Activated naive CD4-positive, alpha-beta T cell treated with anti-CD3 and anti-CD28 coated beads for 36 hours (primary cell): ENCODE measurements around the gene SMPD3. TPM values are rescaled to one million over a fixed set of nuclear protein-coding genes. Genes with fewer than 3 reads are reported as not detected.
"Not testable (repeated sequence)": the region's sequence is repeated elsewhere in the genome, so short reads cannot be mapped to it uniquely, and the experiment has no call there.

Source experiments
- CTCF ChIA-PET: fragments of 350-600 bp; sonication (Branson Sonifier 250); formaldehyde crosslinking; loops from one replicate; lab custom pipeline; 2021; ENCODE audit warnings: antibody characterized with exemption; lab: Charles Lee
- DNase-seq: peaks from one replicate; pipeline ENCODE4 v3.0.0-alpha.2; 2020
- H3K27ac Mint-ChIP-seq: one replicate; pipeline ENCODE4 v1.8.0; 2021; ENCODE audit warnings: mild to moderate bottlenecking, mixed read lengths
- H3K27me3 Mint-ChIP-seq: one replicate; pipeline ENCODE4 v1.8.0; 2021; ENCODE audit warnings: low read depth, mixed read lengths
- H3K36me3 Mint-ChIP-seq: one replicate; pipeline ENCODE4 v1.8.0; 2021; ENCODE audit warnings: low read depth, mixed read lengths
- H3K4me1 Mint-ChIP-seq: one replicate; pipeline ENCODE4 v1.8.0; 2021; ENCODE audit warnings: low read depth, mixed read lengths
- H3K4me3 Mint-ChIP-seq: one replicate; pipeline ENCODE4 v1.8.0; 2021; ENCODE audit warnings: mild to moderate bottlenecking, moderate library complexity, mixed read lengths
- H3K9me3 Mint-ChIP-seq: one replicate; pipeline ENCODE4 v1.8.0; 2021; ENCODE audit warnings: mixed read lengths
- intact Hi-C: fragments of 100-400 bp; cut with micrococcal nuclease; formaldehyde crosslinking; loops from one replicate; pipeline ENCODE4 v1.15.1; 2023
- total RNA-seq, 2 experiments: library from RNA; stranded (reverse); gene quantifications; one replicate each; pipeline ENCODE4 v1.2.3, GENCODE V29; 2021

The SMPD3 gene
- total RNA-seq: under 1 TPM; 0.40 to 0.67 TPM

GRCh38 chr16:68448360-68448970 is at the start of gene SMPD3:
TSS of gene SMPD3 (minus strand) at chr16:68448508. CDS start at chr16:68372181, 76,327 bp downstream.
- H3K27me3 Mint-ChIP-seq: peaks cover 16% of the 10 kb centered on the region
- H3K9me3 Mint-ChIP-seq: no peaks in the 10 kb centered on the region
- H3K4me1 Mint-ChIP-seq: peaks cover 20% of the 10 kb centered on the region
- H3K36me3 Mint-ChIP-seq: no peaks in the 10 kb centered on the region
- peak; percentile 98 for DNase-seq
- no peak within 1 kb of the TSS for H3K27ac Mint-ChIP-seq
- CTCF ChIA-PET: interaction anchor here (0.7 to 1.1 kb wide), 3 partner anchors 15 to 255 kb away, joined by 3 to 4 read pairs (median 4); no protein-coding TSS in a partner anchor
- peak within 1 kb of the TSS; percentile 72 for H3K4me3 Mint-ChIP-seq
- intact Hi-C loops: loop anchor here (1.0 to 5.0 kb wide), 5 partner anchors 22 to 184 kb away; partner anchors contain the start of gene SLC7A6

DNA sequence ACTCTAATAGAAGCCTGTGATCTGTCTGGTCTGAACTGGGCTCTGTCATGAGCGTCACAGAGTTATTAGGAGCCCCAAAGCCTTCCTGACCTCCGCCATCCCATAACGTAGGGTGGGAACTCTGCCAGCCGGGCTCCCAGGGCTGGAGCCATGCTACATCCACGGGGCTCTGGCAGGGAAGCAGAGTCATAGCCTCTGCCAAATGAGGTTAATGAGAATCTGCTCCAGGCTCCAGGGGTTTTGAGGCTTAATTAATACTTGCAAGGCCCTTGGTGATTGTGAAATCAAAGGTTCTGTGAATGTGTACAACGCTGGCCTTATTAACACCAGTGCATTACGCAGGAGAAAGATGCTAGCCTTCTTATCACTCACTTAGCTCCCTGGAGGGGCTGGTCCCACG is 48.4 kb upstream of the SMPD3 start:
- Mint-ChIP-seq H3K27ac (no peak overlapping the region), H3K36me3 (no peaks in the 10 kb centered on the region), H3K4me1 (no peaks in the 10 kb centered on the region), H3K4me3 (no peak overlapping the region), H3K9me3 (no peaks in the 10 kb centered on the region), H3K27me3 (no peaks in the 10 kb centered on the region)
- CTCF ChIA-PET: interaction anchor here (0.6 to 1.6 kb wide), 3 partner anchors 14 to 94 kb away, joined by 3 to 6 read pairs (median 3); no protein-coding TSS in a partner anchor
- intact Hi-C loops: no loop called here
- no peak for DNase-seq

GRCh38 chr16:68494261-68494660 is 46.0 kb upstream of the SMPD3 start:
- H3K27me3 Mint-ChIP-seq, intact Hi-C loops, H3K9me3 Mint-ChIP-seq, DNase-seq, H3K4me1 Mint-ChIP-seq, H3K27ac Mint-ChIP-seq, H3K4me3 Mint-ChIP-seq, H3K36me3 Mint-ChIP-seq: not testable (repeated sequence)
- CTCF ChIA-PET: interaction anchor here (0.8 kb wide), 1 partner anchor 16 kb away, joined by 3 read pairs; no protein-coding TSS in a partner anchor

GRCh38 chr16:68493412-68494070 is 45.2 kb upstream of the SMPD3 start:
- CTCF ChIA-PET: interaction anchor here (0.8 kb wide), 1 partner anchor 17 kb away, joined by 3 read pairs; no protein-coding TSS in a partner anchor
- DNase-seq: no peak
- Mint-ChIP-seq H3K27ac (no peak overlapping the region), H3K4me1 (no peaks in the 10 kb centered on the region), H3K4me3 (no peak overlapping the region), H3K27me3 (no peaks in the 10 kb centered on the region), H3K36me3 (no peaks in the 10 kb centered on the region), H3K9me3 (no peaks in the 10 kb centered on the region)
- intact Hi-C loops: no loop called here

DNA sequence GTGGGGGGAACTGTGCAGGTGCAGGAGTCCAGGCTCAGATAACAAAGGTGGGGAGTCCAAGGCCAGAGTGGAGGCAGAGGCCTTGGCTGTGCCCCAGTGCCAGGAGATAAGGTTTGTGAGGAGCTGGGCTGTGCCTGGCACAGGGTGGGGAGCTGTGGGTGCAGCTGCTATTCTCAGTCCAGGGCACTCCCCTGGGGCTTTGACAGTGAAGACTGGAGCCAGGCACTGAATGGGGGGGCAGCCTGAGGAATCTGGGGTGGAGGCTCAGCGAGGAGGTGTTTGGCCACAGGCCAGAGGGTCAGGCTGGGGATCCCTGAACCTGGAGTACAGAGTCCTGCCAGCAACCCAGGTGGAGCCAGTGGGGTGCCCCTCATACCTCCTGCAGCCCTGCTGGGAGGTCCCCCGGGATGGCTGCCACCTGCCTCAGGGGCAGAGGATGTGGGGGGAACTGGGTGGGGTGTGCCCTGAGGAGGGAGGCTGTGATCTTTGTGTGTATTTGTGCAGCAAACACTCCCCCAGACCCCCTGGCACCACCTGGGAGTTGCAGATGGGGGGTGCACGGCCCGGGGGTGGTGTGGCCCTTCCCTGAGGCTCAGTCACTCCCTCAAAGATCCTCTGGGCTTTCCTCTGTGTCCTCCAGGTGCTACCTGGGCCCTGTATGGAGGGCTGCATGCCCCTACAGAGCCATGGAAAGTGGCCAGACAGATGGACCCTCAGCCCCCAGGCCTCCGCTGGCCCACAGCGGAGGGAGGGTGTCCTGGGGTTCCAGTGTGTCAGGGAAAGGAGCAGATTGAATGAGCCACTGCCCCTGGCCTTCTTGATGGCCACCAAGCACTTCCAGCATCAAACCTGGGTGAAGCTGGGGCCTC is 44.5 kb upstream of the SMPD3 start:
- Mint-ChIP-seq H3K36me3 (no peaks in the 10 kb centered on the region), H3K9me3 (no peaks in the 10 kb centered on the region), H3K4me1 (no peaks in the 10 kb centered on the region), H3K27me3 (no peaks in the 10 kb centered on the region), H3K27ac (no peak overlapping the region), H3K4me3 (no peak overlapping the region)
- CTCF ChIA-PET: no interaction called here
- intact Hi-C loops: no loop called here
- no peak for DNase-seq

GRCh38 chr16:68492151-68492542 is 43.8 kb upstream of the SMPD3 start:
- Mint-ChIP-seq H3K27ac (no peak overlapping the region), H3K4me3 (no peak overlapping the region), H3K9me3 (no peaks in the 10 kb centered on the region), H3K27me3 (no peaks in the 10 kb centered on the region), H3K4me1 (no peaks in the 10 kb centered on the region), H3K36me3 (no peaks in the 10 kb centered on the region)
- no peak for DNase-seq
- intact Hi-C loops: no loop called here
- CTCF ChIA-PET: no interaction called here

DNA sequence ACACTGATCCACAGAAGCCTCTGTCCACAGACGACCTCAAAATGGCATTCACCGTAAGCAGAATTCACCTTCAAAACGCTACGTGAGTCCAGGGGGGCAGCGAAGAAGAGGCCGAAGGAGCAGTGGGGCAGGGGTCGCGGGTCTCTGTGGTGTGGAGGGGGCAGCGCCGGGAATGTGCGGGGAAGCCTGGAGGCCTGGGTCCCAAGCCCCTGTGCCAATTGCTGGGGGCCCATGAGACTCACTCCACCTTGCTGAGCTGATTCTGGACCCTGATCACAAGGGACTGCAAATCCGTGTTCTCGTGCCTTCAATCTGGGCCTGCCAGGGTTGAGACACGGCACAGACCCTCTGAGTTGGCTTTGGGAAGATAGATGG is 43.3 kb upstream of the SMPD3 start:
- CTCF ChIA-PET: no interaction called here
- intact Hi-C loops: no loop called here
- H3K4me1 Mint-ChIP-seq: no peaks in the 10 kb centered on the region
- no peak for DNase-seq
- no peaks in the 10 kb centered on the region for H3K27me3 Mint-ChIP-seq
- H3K9me3 Mint-ChIP-seq: no peaks in the 10 kb centered on the region
- H3K36me3 Mint-ChIP-seq: no peaks in the 10 kb centered on the region
- peak overlapping the region; percentile 18 for H3K27ac Mint-ChIP-seq
- no peak overlapping the region for H3K4me3 Mint-ChIP-seq

GRCh38 chr16:68490829-68491575 is 42.7 kb upstream of the SMPD3 start:
- intact Hi-C loops: no loop called here
- CTCF ChIA-PET: interaction anchor here (1.5 kb wide), 1 partner anchor 30 kb away, joined by 5 read pairs; no protein-coding TSS in a partner anchor
- no peak overlapping the region for H3K27ac Mint-ChIP-seq
- no peaks in the 10 kb centered on the region for H3K36me3 Mint-ChIP-seq
- no peaks in the 10 kb centered on the region for H3K4me1 Mint-ChIP-seq
- DNase-seq: peak; percentile 32
- no peaks in the 10 kb centered on the region for H3K9me3 Mint-ChIP-seq
- H3K27me3 Mint-ChIP-seq: no peaks in the 10 kb centered on the region
- H3K4me3 Mint-ChIP-seq: no peak overlapping the region

DNA sequence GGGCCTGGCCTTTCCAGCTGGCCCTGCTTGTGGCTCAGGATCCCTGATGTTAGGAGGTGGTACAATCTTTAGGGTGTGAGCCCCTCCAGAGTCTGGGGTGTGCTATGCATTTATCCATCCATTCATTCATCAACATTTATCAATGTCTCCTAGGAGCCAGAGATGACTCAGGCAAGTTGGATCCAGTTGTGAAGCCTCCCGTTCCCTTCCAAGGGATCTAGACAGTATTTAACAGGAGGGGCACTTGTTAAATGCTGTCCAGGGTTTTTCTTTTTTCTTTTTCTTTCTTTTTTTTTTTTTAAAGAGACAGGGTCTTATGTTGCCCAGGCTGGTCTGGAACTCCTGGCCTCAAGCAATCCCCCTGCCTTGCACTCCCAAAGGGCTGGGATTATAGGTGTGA is 42.0 kb upstream of the SMPD3 start:
- no peak for DNase-seq
- Mint-ChIP-seq H3K27me3 (no peaks in the 10 kb centered on the region), H3K9me3 (no peaks in the 10 kb centered on the region), H3K4me1 (no peaks in the 10 kb centered on the region), H3K36me3 (no peaks in the 10 kb centered on the region), H3K27ac (no peak overlapping the region), H3K4me3 (no peak overlapping the region)
- intact Hi-C loops: no loop called here
- CTCF ChIA-PET: interaction anchor here (0.6 to 1.5 kb wide), 2 partner anchors 19 to 30 kb away, joined by 3 to 5 read pairs; no protein-coding TSS in a partner anchor

GRCh38 chr16:68488554-68488953 is 40.2 kb upstream of the SMPD3 start:
- Mint-ChIP-seq H3K4me3 (no peak overlapping the region), H3K4me1 (no peaks in the 10 kb centered on the region), H3K9me3 (no peaks in the 10 kb centered on the region), H3K27ac (no peak overlapping the region), H3K36me3 (no peaks in the 10 kb centered on the region), H3K27me3 (no peaks in the 10 kb centered on the region)
- intact Hi-C loops: no loop called here
- CTCF ChIA-PET: interaction anchor here (0.7 to 0.8 kb wide), 2 partner anchors 12 to 92 kb away, joined by 3 to 4 read pairs; no protein-coding TSS in a partner anchor
- DNase-seq: no peak

- Mint-ChIP-seq H3K9me3 (no peaks in the 10 kb centered on the region), H3K4me3 (no peak overlapping the region), H3K4me1 (no peaks in the 10 kb centered on the region), H3K27ac (no peak overlapping the region), H3K27me3 (no peaks in the 10 kb centered on the region), H3K36me3 (no peaks in the 10 kb centered on the region)
- no peak for DNase-seq
- intact Hi-C loops: no loop called here
- CTCF ChIA-PET: interaction anchor here (0.6 to 1.9 kb wide), 4 partner anchors 23 to 102 kb away, joined by 3 to 9 read pairs (median 6); no protein-coding TSS in a partner anchor
Observed at GRCh38 chr16:68487669-68488068, 39.4 kb upstream of the SMPD3 start.
